Transverse colon (tissue), 4 donors: ENCODE data around the gene GYPB. TPM values are rescaled to one million over a fixed set of nuclear protein-coding genes. Genes with fewer than 3 reads are reported as not detected.
"Not testable (repeated sequence)": the region's sequence is repeated elsewhere in the genome, so short reads cannot be mapped to it uniquely, and the experiment has no call there.

Experiments used
- DNase-seq: peaks from one replicate; pipeline ENCODE4 v3.0.0-alpha.2; 2019
- H3K27ac ChIP-seq, 4 donors: fragments of 200-600 bp; sonication (generic); 2 replicates each; pipeline ENCODE4 v1.5.1; 2016 to 2018; ENCODE audit warnings: inconsistent platforms in 4 of 4
- H3K27me3 ChIP-seq: fragments of 200-600 bp; sonication (generic); 2 replicates; pipeline ENCODE4 v1.5.1; 2017; ENCODE audit warnings: inconsistent platforms
- H3K36me3 ChIP-seq, 4 donors: fragments of 200-600 bp; sonication (generic); 2 replicates each; pipeline ENCODE4 v1.5.1; 2017 to 2019; ENCODE audit warnings: inconsistent platforms in 4 of 4
- H3K4me1 ChIP-seq, 4 donors: fragments of 200-600 bp; sonication (generic); 2 replicates each; pipeline ENCODE4 v1.5.1; 2017 to 2020; ENCODE audit warnings: inconsistent platforms in 4 of 4
- H3K4me3 ChIP-seq, 4 donors: fragments of 200-600 bp; sonication (generic); 1 replicate in 1 of 4; 2 replicates in 3 of 4; pipeline versions ENCODE4 v1.5.1 to v1.6.1; 2017 to 2019; ENCODE audit warnings: inconsistent platforms in 4 of 4
- H3K9me3 ChIP-seq, 2 donors: fragments of 200-600 bp; sonication (generic); 2 replicates each; pipeline ENCODE4 v1.5.1; 2017 to 2019; ENCODE audit warnings: inconsistent platforms in 2 of 2
- WGBS, 2 donors: methylation state at CpG; one replicate each; pipeline ENCODE4 v1.1.5; 2018; ENCODE audit warnings: low coverage in 1 of 2; 5-methylcytosine and 5-hydroxymethylcytosine counted together
- in situ Hi-C, 4 donors: fragments of 200-750 bp; cut with MboI; loops; one replicate each; pipeline versions ENCODE4 v1.15.0 to v1.15.1; 2017; ENCODE audit warnings: low sequenced_read_pairs in 3 of 4, low pct_ligation_motif_present in 1 of 4, low pct_unique_long_range_greater_than_20kb in 1 of 4
- intact Hi-C: fragments of 100-400 bp; cut with DNase I; formaldehyde crosslinking; loops from one replicate; pipeline ENCODE4 v1.15.1; 2023; ENCODE audit warnings: low total_unique reads
- total RNA-seq, 4 donors: library from RNA; depleted of rRNA; stranded (reverse); fragments of >200 nt; gene quantifications; one replicate each; pipeline ENCODE4 v1.1.0, GENCODE V29; 2016

The GYPB gene
- total RNA-seq, 4 donors from 2014 or later = not detected

GRCh38 chr4:144005558-144005953, 13.6 kb downstream of the GYPB start:
- intact Hi-C loops, in situ Hi-C loops, H3K27me3 ChIP-seq, H3K4me3 ChIP-seq, H3K27ac ChIP-seq, H3K36me3 ChIP-seq, H3K4me1 ChIP-seq, DNase-seq, H3K9me3 ChIP-seq: not testable (repeated sequence)

- H3K4me1 ChIP-seq, H3K4me3 ChIP-seq, H3K27ac ChIP-seq, in situ Hi-C loops, H3K36me3 ChIP-seq, DNase-seq, H3K9me3 ChIP-seq, intact Hi-C loops, H3K27me3 ChIP-seq: not testable (repeated sequence)
- 70 to 71% methylated on average over 4 of the region's 4 CpGs for WGBS, 2 donors
These were observed 14.2 kb downstream of the GYPB start for GRCh38 chr4:144004868-144005557.

- intact Hi-C loops, H3K9me3 ChIP-seq, DNase-seq, H3K27ac ChIP-seq, H3K36me3 ChIP-seq, in situ Hi-C loops, H3K4me3 ChIP-seq, H3K27me3 ChIP-seq, H3K4me1 ChIP-seq: not testable (repeated sequence)
These were observed 15.3 kb downstream of the GYPB start for GRCh38 chr4:144003890-144004265.

- H3K27me3 ChIP-seq, DNase-seq, H3K27ac ChIP-seq, in situ Hi-C loops, H3K4me3 ChIP-seq, H3K9me3 ChIP-seq, H3K4me1 ChIP-seq, intact Hi-C loops, H3K36me3 ChIP-seq: not testable (repeated sequence)
- WGBS, 2 donors = 57 to 65% methylated on average over 1 to 2 of the region's 2 CpGs
These were observed 15.8 kb downstream of the GYPB start for GRCh38 chr4:144003205-144003889.

GRCh38 chr4:144000331-144000995, 18.7 kb downstream of the GYPB start:
- H3K36me3 ChIP-seq, H3K4me1 ChIP-seq, H3K9me3 ChIP-seq, in situ Hi-C loops, H3K27ac ChIP-seq, intact Hi-C loops, DNase-seq, H3K4me3 ChIP-seq, H3K27me3 ChIP-seq: not testable (repeated sequence)
- 68 to 78% methylated on average over 6 of the region's 6 CpGs for WGBS, 2 donors

- DNase-seq, in situ Hi-C loops, H3K4me1 ChIP-seq, H3K36me3 ChIP-seq, H3K27ac ChIP-seq, H3K4me3 ChIP-seq, H3K9me3 ChIP-seq, intact Hi-C loops, H3K27me3 ChIP-seq: not testable (repeated sequence)
- WGBS, 2 donors = 70 to 77% methylated on average over 1 to 4 of the region's 4 CpGs
These were observed 23.0 kb downstream of the GYPB start for GRCh38 chr4:143996193-143996592.

- DNase-seq, in situ Hi-C loops, H3K27ac ChIP-seq, H3K4me3 ChIP-seq, H3K4me1 ChIP-seq, intact Hi-C loops, H3K36me3 ChIP-seq, H3K27me3 ChIP-seq, H3K9me3 ChIP-seq: not testable (repeated sequence)
- WGBS, 2 donors = no CpG with 5 or more reads among the region's 1 CpG
These were observed 27.4 kb downstream of the GYPB start for GRCh38 chr4:143991761-143992160.

GRCh38 chr4:143990717-143991116, 28.5 kb downstream of the GYPB start:
- WGBS, 2 donors = 27 to 73% methylated on average over 2 to 3 of the region's 3 CpGs
- H3K9me3 ChIP-seq, H3K27me3 ChIP-seq, in situ Hi-C loops, H3K36me3 ChIP-seq, H3K4me1 ChIP-seq, DNase-seq, H3K4me3 ChIP-seq, H3K27ac ChIP-seq, intact Hi-C loops: not testable (repeated sequence)
